Loucy (cell line): Measurements from ENCODE around the gene INO80C.

Experiments used
- EZH2phosphoT487 ChIP-seq: fragments of 200-600 bp; IDR thresholded peaks from 2 replicates; pipeline ENCODE4 v1.6.1; 2018; ENCODE audit warnings: antibody characterized with exemption, mild to moderate bottlenecking, moderate library complexity, borderline replicate concordance
- TF ChIP-seq, protein P1 (sequence below): fragments of 200-600 bp; sonication (generic); conservative IDR thresholded peaks from 2 replicates; pipeline ENCODE4 v1.5.1; 2014; ENCODE audit warnings: mild to moderate bottlenecking, antibody characterized with exemption, low read length

- no peak for TF ChIP-seq EZH2phosphoT487
- TF ChIP-seq, protein P1, sequence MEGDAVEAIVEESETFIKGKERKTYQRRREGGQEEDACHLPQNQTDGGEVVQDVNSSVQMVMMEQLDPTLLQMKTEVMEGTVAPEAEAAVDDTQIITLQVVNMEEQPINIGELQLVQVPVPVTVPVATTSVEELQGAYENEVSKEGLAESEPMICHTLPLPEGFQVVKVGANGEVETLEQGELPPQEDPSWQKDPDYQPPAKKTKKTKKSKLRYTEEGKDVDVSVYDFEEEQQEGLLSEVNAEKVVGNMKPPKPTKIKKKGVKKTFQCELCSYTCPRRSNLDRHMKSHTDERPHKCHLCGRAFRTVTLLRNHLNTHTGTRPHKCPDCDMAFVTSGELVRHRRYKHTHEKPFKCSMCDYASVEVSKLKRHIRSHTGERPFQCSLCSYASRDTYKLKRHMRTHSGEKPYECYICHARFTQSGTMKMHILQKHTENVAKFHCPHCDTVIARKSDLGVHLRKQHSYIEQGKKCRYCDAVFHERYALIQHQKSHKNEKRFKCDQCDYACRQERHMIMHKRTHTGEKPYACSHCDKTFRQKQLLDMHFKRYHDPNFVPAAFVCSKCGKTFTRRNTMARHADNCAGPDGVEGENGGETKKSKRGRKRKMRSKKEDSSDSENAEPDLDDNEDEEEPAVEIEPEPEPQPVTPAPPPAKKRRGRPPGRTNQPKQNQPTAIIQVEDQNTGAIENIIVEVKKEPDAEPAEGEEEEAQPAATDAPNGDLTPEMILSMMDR, result no peak
Observed at GRCh38 chr18:35500113-35500512, 2.4 kb upstream of the INO80C start.
